K562 (cell line): ENCODE results near the gene RBM15. TPM values are rescaled to one million over a fixed set of nuclear protein-coding genes. Genes with fewer than 3 reads are reported as not detected.
A peak's percentile ranks its signal among the peaks of the same experiment; 100 is the strongest.

Experiments
- ASH1L ChIP-seq: fragments of 450-650 bp; IDR thresholded peaks from 2 replicates; pipeline ENCODE4 v1.6.1; 2018; ENCODE audit warnings: borderline replicate concordance, mild to moderate bottlenecking, low read depth; ENCODE audit not compliant: partially characterized antibody
- CBFA2T2 ChIP-seq: fragments of 450-650 bp; conservative IDR thresholded peaks from 2 replicates; pipeline ENCODE4 v1.6.1; 2017; ENCODE audit warnings: mild to moderate bottlenecking
- ERF ChIP-seq: fragments of 450-650 bp; formaldehyde crosslinking; IDR thresholded peaks from 2 replicates; pipeline ENCODE4 v1.4.0; 2020; ENCODE audit warnings: mild to moderate bottlenecking, mixed read lengths
- EWSR1 ChIP-seq: fragments of 450-650 bp; IDR thresholded peaks from 2 replicates; pipeline ENCODE4 v1.6.1; 2018; ENCODE audit warnings: borderline replicate concordance, mild to moderate bottlenecking, low read depth, moderate library complexity; ENCODE audit not compliant: partially characterized antibody
- GTF2A2 ChIP-seq: IDR thresholded peaks from 2 replicates; pipeline ENCODE4 v1.6.1; 2016; ENCODE audit warnings: mild to moderate bottlenecking, missing genetic modification characterization, missing compliant biosample characterization
- HNRNPH1 ChIP-seq: fragments of 200-400 bp; formaldehyde crosslinking; optimal IDR thresholded peaks from 2 replicates; pipeline ENCODE3; 2017; ENCODE audit warnings: low read depth, mild to moderate bottlenecking, low read length, moderate library complexity
- PTRF ChIP-seq: fragments of 450-650 bp; IDR thresholded peaks from 2 replicates; pipeline ENCODE4 v1.6.1; 2016; ENCODE audit warnings: mild to moderate bottlenecking, missing genetic modification characterization, missing compliant biosample characterization
- SAP30 ChIP-seq: fragments of 200-600 bp; sonication (generic); IDR thresholded peaks from 2 replicates; pipeline ENCODE4 v1.6.1; 2012; ENCODE audit warnings: borderline replicate concordance, low read depth, mild to moderate bottlenecking, moderate library complexity, low read length, control low read depth, inconsistent platforms; ENCODE audit not compliant: insufficient read depth, poor library complexity, severe bottlenecking
- TEAD2 ChIP-seq: fragments of 450-650 bp; IDR thresholded peaks from 2 replicates; pipeline ENCODE4 v1.6.1; 2016; ENCODE audit warnings: missing genetic modification characterization, control low read depth, missing compliant biosample characterization
- ZNF263 ChIP-seq: sonication (generic); formaldehyde crosslinking; IDR thresholded peaks from 2 replicates; pipeline ENCODE4 v1.8.0; 2022; ENCODE audit warnings: mild to moderate bottlenecking, missing genetic modification reagents, borderline replicate concordance
- ZNF696 ChIP-seq: fragments of 250-450 bp; sonication (Bioruptor Pico); conservative IDR thresholded peaks from 2 replicates; pipeline ENCODE4 v1.4.0; 2020; ENCODE audit warnings: mild to moderate bottlenecking, moderate library complexity
- polyA plus RNA-seq, 8 experiments: library from polyadenylated mRNA; depleted of rRNA in 4 of 8; stranded (reverse) in 5 of 8; unstranded in 3 of 8; fragments of >200 nt; fragmentation: Nextera tagmentation in 2 of 8; fragmentation: Illumina TruSeq in 1 of 8; extraction: Ambion mirVana in 2 of 8; extraction: Trizol in 1 of 8; gene quantifications; 2 replicates each; pipeline versions ENCODE4 v1.2.1 to v1.2.3, GENCODE V29; 2011 to 2014; ENCODE audit warnings: inconsistent platforms in 1 of 8, missing spikeins in 1 of 8
- total RNA-seq, 7 experiments: library from RNA; depleted of rRNA in 6 of 7; stranded (reverse); fragments of >200 nt in 6 of 7; fragmentation: Illumina TruSeq in 2 of 7; extraction: Trizol in 2 of 7; gene quantifications; 2 replicates each; pipeline versions ENCODE4 v1.2.1 to v1.2.3, GENCODE V29; 2011 to 2021; ENCODE audit warnings: low replicate concordance in 1 of 7
- TF ChIP-seq, protein P1 (sequence below): fragments of 450-650 bp; IDR thresholded peaks from 2 replicates; pipeline ENCODE4 v1.7.0; 2016; ENCODE audit warnings: borderline replicate concordance
- TF ChIP-seq, protein P2 (sequence below): fragments of 450-650 bp; IDR thresholded peaks from 2 replicates; pipeline ENCODE4 v1.6.1; 2018; ENCODE audit not compliant: partially characterized antibody

Gene RBM15
- total and polyA plus RNA-seq, 9 of the 15 experiments (the other 6 are each of a cell fraction or from before 2014, with no cell fraction given): 2.4 to 63.4 (median 28.2) TPM

DNA sequence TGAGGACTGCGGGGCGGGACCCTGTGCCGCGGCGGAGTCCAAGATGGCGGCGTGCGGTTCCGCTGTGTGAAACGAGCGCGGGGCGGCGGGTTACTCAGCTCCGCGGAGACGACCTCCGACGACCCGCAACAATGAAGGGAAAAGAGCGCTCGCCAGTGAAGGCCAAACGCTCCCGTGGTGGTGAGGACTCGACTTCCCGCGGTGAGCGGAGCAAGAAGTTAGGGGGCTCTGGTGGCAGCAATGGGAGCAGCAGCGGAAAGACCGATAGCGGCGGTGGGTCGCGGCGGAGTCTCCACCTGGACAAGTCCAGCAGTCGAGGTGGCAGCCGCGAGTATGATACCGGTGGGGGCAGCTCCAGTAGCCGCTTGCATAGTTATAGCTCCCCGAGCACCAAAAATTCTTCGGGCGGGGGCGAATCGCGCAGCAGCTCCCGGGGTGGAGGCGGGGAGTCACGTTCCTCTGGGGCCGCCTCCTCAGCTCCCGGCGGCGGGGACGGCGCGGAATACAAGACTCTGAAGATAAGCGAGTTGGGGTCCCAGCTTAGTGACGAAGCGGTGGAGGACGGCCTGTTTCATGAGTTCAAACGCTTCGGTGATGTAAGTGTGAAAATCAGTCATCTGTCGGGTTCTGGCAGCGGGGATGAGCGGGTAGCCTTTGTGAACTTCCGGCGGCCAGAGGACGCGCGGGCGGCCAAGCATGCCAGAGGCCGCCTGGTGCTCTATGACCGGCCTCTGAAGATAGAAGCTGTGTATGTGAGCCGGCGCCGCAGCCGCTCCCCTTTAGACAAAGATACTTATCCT, 430 bp downstream of the RBM15 start (continued):
- TF ChIP-seq GTF2A2 (0 out of 2 replicates have a peak, but pooled peaks have one; percentile 44), TEAD2 (tag) (peak; percentile 64), SAP30 (peak; percentile 87), PTRF (tag) (no peak), ZNF696 (CRISPR knock-in tag) (no peak), HNRNPH1 (no peak), CBFA2T2 (no peak), ASH1L (no peak), ERF (CRISPR knock-in tag) (0 out of 2 replicates have a peak, but pooled peaks have one; percentile 49), ZNF263 (0 out of 2 replicates have a peak, but pooled peaks have one; percentile 22), EWSR1 (no peak)
- TF ChIP-seq, protein P1, sequence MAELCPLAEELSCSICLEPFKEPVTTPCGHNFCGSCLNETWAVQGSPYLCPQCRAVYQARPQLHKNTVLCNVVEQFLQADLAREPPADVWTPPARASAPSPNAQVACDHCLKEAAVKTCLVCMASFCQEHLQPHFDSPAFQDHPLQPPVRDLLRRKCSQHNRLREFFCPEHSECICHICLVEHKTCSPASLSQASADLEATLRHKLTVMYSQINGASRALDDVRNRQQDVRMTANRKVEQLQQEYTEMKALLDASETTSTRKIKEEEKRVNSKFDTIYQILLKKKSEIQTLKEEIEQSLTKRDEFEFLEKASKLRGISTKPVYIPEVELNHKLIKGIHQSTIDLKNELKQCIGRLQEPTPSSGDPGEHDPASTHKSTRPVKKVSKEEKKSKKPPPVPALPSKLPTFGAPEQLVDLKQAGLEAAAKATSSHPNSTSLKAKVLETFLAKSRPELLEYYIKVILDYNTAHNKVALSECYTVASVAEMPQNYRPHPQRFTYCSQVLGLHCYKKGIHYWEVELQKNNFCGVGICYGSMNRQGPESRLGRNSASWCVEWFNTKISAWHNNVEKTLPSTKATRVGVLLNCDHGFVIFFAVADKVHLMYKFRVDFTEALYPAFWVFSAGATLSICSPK: no peak
- TF ChIP-seq, protein P2, sequence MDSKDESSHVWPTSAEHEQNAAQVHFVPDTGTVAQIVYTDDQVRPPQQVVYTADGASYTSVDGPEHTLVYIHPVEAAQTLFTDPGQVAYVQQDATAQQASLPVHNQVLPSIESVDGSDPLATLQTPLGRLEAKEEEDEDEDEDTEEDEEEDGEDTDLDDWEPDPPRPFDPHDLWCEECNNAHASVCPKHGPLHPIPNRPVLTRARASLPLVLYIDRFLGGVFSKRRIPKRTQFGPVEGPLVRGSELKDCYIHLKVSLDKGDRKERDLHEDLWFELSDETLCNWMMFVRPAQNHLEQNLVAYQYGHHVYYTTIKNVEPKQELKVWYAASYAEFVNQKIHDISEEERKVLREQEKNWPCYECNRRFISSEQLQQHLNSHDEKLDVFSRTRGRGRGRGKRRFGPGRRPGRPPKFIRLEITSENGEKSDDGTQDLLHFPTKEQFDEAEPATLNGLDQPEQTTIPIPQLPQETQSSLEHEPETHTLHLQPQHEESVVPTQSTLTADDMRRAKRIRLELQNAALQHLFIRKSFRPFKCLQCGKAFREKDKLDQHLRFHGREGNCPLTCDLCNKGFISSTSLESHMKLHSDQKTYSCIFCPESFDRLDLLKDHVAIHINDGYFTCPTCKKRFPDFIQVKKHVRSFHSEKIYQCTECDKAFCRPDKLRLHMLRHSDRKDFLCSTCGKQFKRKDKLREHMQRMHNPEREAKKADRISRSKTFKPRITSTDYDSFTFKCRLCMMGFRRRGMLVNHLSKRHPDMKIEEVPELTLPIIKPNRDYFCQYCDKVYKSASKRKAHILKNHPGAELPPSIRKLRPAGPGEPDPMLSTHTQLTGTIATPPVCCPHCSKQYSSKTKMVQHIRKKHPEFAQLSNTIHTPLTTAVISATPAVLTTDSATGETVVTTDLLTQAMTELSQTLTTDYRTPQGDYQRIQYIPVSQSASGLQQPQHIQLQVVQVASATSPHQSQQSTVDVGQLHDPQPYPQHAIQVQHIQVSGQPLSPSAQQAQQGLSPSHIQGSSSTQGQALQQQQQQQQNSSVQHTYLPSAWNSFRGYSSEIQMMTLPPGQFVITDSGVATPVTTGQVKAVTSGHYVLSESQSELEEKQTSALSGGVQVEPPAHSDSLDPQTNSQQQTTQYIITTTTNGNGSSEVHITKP: no peak
